KMS-11 (cell line): ENCODE measurements around the gene UNC79.

Source experiments
- H2AFZ ChIP-seq: fragments of 200-600 bp; sonication (generic); 2 replicates; pipeline ENCODE4 v1.6.1; 2016; ENCODE audit warnings: antibody characterized with exemption, mixed run types, low read depth
- H3K27ac ChIP-seq: fragments of 200-600 bp; sonication (generic); 2 replicates; pipeline ENCODE4 v1.6.1; 2016; ENCODE audit warnings: mild to moderate bottlenecking, mixed run types
- H3K27me3 ChIP-seq: fragments of 200-600 bp; sonication (generic); 2 replicates; pipeline ENCODE4 v1.6.1; 2017; ENCODE audit warnings: mild to moderate bottlenecking, low read depth, mixed run types, moderate library complexity; ENCODE audit not compliant: insufficient read depth
- H3K36me3 ChIP-seq: fragments of 200-600 bp; sonication (generic); 2 replicates; pipeline ENCODE4 v1.6.1; 2017; ENCODE audit warnings: mild to moderate bottlenecking, mixed run types; ENCODE audit not compliant: insufficient read depth
- H3K4me1 ChIP-seq: fragments of 200-600 bp; sonication (generic); 2 replicates; pipeline ENCODE4 v1.6.1; 2016; ENCODE audit warnings: mild to moderate bottlenecking, low read depth, mixed run types; ENCODE audit not compliant: poor library complexity, severe bottlenecking
- H3K4me2 ChIP-seq: fragments of 200-600 bp; sonication (generic); 2 replicates; pipeline ENCODE4 v1.7.0; 2016; ENCODE audit warnings: mild to moderate bottlenecking, mixed run types
- H3K4me3 ChIP-seq: fragments of 200-600 bp; sonication (generic); IDR thresholded peaks from 2 replicates; pipeline ENCODE4 v1.6.1; 2017; ENCODE audit warnings: low read depth, low read length, mixed read lengths; ENCODE audit not compliant: insufficient read depth
- H3K79me2 ChIP-seq: fragments of 200-600 bp; sonication (generic); 2 replicates; pipeline ENCODE4 v1.6.1; 2016; ENCODE audit warnings: low read depth, mixed run types; ENCODE audit not compliant: insufficient read depth
- H3K9ac ChIP-seq: fragments of 200-600 bp; sonication (generic); 2 replicates; pipeline ENCODE4 v1.6.1; 2016; ENCODE audit warnings: mild to moderate bottlenecking, mixed run types
- H4K20me1 ChIP-seq: fragments of 200-600 bp; sonication (generic); 2 replicates; pipeline ENCODE4 v1.6.1; 2016; ENCODE audit warnings: mild to moderate bottlenecking, mixed run types; ENCODE audit not compliant: insufficient read depth
- CTCF ChIP-seq: fragments of 200-600 bp; sonication (generic); conservative IDR thresholded peaks from 2 replicates; pipeline ENCODE4 v1.6.1; 2017; ENCODE audit warnings: low read depth, mild to moderate bottlenecking, antibody characterized with exemption, low read length, moderate library complexity, mixed read lengths

Gene UNC79

GRCh38 chr14:93707475-93707874 is 276.7 kb downstream of the UNC79 start:
- no peak overlapping the region for H3K4me3 ChIP-seq
- H3K79me2 ChIP-seq: no peaks in the 10 kb centered on the region
- H3K36me3 ChIP-seq: no peaks in the 10 kb centered on the region
- no peaks in the 10 kb centered on the region for H3K27me3 ChIP-seq
- no peak overlapping the region for H3K27ac ChIP-seq
- no peak overlapping the region for H3K4me2 ChIP-seq
- H3K9ac ChIP-seq: no peak overlapping the region
- no peaks in the 10 kb centered on the region for H4K20me1 ChIP-seq
- no peak overlapping the region for H2AFZ ChIP-seq
- no peaks in the 10 kb centered on the region for H3K4me1 ChIP-seq
- TF ChIP-seq CTCF: no peak

- no peak for TF ChIP-seq CTCF
- Histone ChIP-seq H3K27ac (no peak overlapping the region), H3K36me3 (no peaks in the 10 kb centered on the region), H3K4me1 (no peaks in the 10 kb centered on the region), H3K79me2 (no peaks in the 10 kb centered on the region), H3K9ac (no peak overlapping the region), H2AFZ (no peak overlapping the region), H3K4me2 (no peak overlapping the region), H4K20me1 (no peaks in the 10 kb centered on the region), H3K4me3 (no peak overlapping the region), H3K27me3 (no peaks in the 10 kb centered on the region)
Observed at GRCh38 chr14:93708311-93708734, 277.6 kb downstream of the UNC79 start.

- H2AFZ ChIP-seq: no peak overlapping the region
- H4K20me1 ChIP-seq: no peaks in the 10 kb centered on the region
- TF ChIP-seq CTCF: no peak
- no peak overlapping the region for H3K27ac ChIP-seq
- no peaks in the 10 kb centered on the region for H3K27me3 ChIP-seq
- H3K4me3 ChIP-seq: no peak overlapping the region
- H3K9ac ChIP-seq: no peak overlapping the region
- H3K4me2 ChIP-seq: no peak overlapping the region
- no peaks in the 10 kb centered on the region for H3K79me2 ChIP-seq
- H3K36me3 ChIP-seq: no peaks in the 10 kb centered on the region
- H3K4me1 ChIP-seq: no peaks in the 10 kb centered on the region
Observed at GRCh38 chr14:93708800-93709199, 278.1 kb downstream of the UNC79 start.

- Histone ChIP-seq H3K27ac (no peak overlapping the region), H3K4me3 (no peak overlapping the region), H3K79me2 (no peaks in the 10 kb centered on the region), H4K20me1 (no peaks in the 10 kb centered on the region), H3K36me3 (no peaks in the 10 kb centered on the region), H3K9ac (no peak overlapping the region), H3K4me2 (no peak overlapping the region), H3K27me3 (no peaks in the 10 kb centered on the region), H2AFZ (no peak overlapping the region), H3K4me1 (no peaks in the 10 kb centered on the region)
- TF ChIP-seq CTCF: no peak
Observed at GRCh38 chr14:93709249-93709648, 278.5 kb downstream of the UNC79 start.
